Natural killer cell (primary cell): Measurements from ENCODE around the gene ZDHHC21. TPM values are rescaled to one million over a fixed set of nuclear protein-coding genes. Genes with fewer than 3 reads are reported as not detected.

ENCODE experiments used
- ATAC-seq, 3 donors: fragments of 150-1000 bp in 2 of 3; fragments of 200-7000 bp in 1 of 3; cut with Tn5 transposase; 1 replicate in 1 of 3; 2 replicates in 2 of 3; pipeline ENCODE4 v1.10.0; 2021; ENCODE audit warnings: mild to moderate bottlenecking in 2 of 3, moderate library complexity in 2 of 3
- DNase-seq, 2 donors: peaks; one replicate each; pipeline versions ENCODE4 v3.0.0 to v3.0.0-alpha.2; 2013 to 2021; ENCODE audit warnings: mixed read lengths in 1 of 2
- H3K27ac ChIP-seq: one replicate; pipeline ENCODE4 v1.5.1; 2013; ENCODE audit warnings: mild to moderate bottlenecking, low read length
- H3K27me3 ChIP-seq: one replicate; pipeline ENCODE4 v1.6.1; 2013; ENCODE audit warnings: low read length; ENCODE audit not compliant: control insufficient read depth, insufficient read depth
- H3K36me3 ChIP-seq: one replicate; pipeline ENCODE4 v1.6.1; 2013; ENCODE audit warnings: low read length; ENCODE audit not compliant: control insufficient read depth, insufficient read depth
- H3K4me1 ChIP-seq: one replicate; pipeline ENCODE4 v1.6.1; 2013; ENCODE audit warnings: low read length; ENCODE audit not compliant: control insufficient read depth, insufficient read depth
- H3K4me3 ChIP-seq: one replicate; pipeline ENCODE4 v1.5.1; 2013; ENCODE audit warnings: low read length
- H3K9me3 ChIP-seq: one replicate; pipeline ENCODE4 v1.6.1; 2013; ENCODE audit warnings: low read length; ENCODE audit not compliant: control insufficient read depth, insufficient read depth
- H3K27ac Mint-ChIP-seq, 2 donors: one replicate each; pipeline ENCODE4 v1.8.0; 2022; ENCODE audit warnings: mild to moderate bottlenecking in 2 of 2, mixed read lengths in 2 of 2, moderate library complexity in 1 of 2
- H3K27me3 Mint-ChIP-seq, 2 donors: one replicate each; pipeline ENCODE4 v1.8.0; 2022; ENCODE audit warnings: low read depth in 2 of 2, mixed read lengths in 2 of 2
- H3K36me3 Mint-ChIP-seq: one replicate; pipeline ENCODE4 v1.8.0; 2022; ENCODE audit warnings: mixed read lengths
- H3K4me1 Mint-ChIP-seq, 2 donors: one replicate each; pipeline ENCODE4 v1.8.0; 2022; ENCODE audit warnings: mixed read lengths in 2 of 2
- H3K4me3 Mint-ChIP-seq: one replicate; pipeline ENCODE4 v1.8.0; 2022; ENCODE audit warnings: mild to moderate bottlenecking, moderate library complexity, mixed read lengths
- H3K9me3 Mint-ChIP-seq, 2 donors: one replicate each; pipeline ENCODE4 v1.8.0; 2022; ENCODE audit warnings: mixed read lengths in 2 of 2
- CTCF ChIP-seq: fragments of 200-600 bp; IDR thresholded peaks from one replicate; pipeline ENCODE4 v1.8.0; 2022; ENCODE audit warnings: antibody characterized with exemption
- WGBS: methylation state at CpG from one replicate; pipeline ENCODE4 v1.1.7; 2013; ENCODE audit warnings: missing lambda C conversion rate; ENCODE audit not compliant: insufficient coverage; 5-methylcytosine and 5-hydroxymethylcytosine counted together
- intact Hi-C: fragments of 100-400 bp; cut with micrococcal nuclease; formaldehyde crosslinking; loops from one replicate; pipeline ENCODE4 v1.14.2; 2022
- total RNA-seq, 4 donors: library from RNA; stranded (reverse); fragments of 120-200 nt in 1 of 4; gene quantifications; one replicate each; pipeline versions ENCODE4 v1.2.3 to v1.2.4, GENCODE V29; 2013 to 2022

The ZDHHC21 gene
- total RNA-seq, 3 donors from 2014 or later (not counting 1 experiment from before 2014, with no cell fraction given) = 9.2 to 17.8 (median 12.9) TPM

GRCh38 chr9:14678776-14679175 lies 14.5 kb downstream of the ZDHHC21 start:
- Histone ChIP-seq H3K4me1 (no peaks in the 10 kb centered on the region), H3K27me3 (no peaks in the 10 kb centered on the region), H3K27ac (no peak overlapping the region), H3K36me3 (peaks cover 4% of the 10 kb centered on the region), H3K4me3 (no peak overlapping the region), H3K9me3 (no peaks in the 10 kb centered on the region)
- ATAC-seq = no peak
- TF ChIP-seq CTCF = no peak
- intact Hi-C loops = no loop called here
- no peak overlapping the region for H3K27ac Mint-ChIP-seq
- H3K27me3 Mint-ChIP-seq = no peaks in the 10 kb centered on the region
- H3K9me3 Mint-ChIP-seq = no peaks in the 10 kb centered on the region
- H3K36me3 Mint-ChIP-seq = peaks cover 9% of the 10 kb centered on the region
- H3K4me3 Mint-ChIP-seq = no peak overlapping the region
- DNase-seq = no peak
- H3K4me1 Mint-ChIP-seq = peaks cover 48 to 64% of the 10 kb centered on the region in 2 donors
- WGBS = 100% methylated on average over 2 of the region's 3 CpGs

DNA sequence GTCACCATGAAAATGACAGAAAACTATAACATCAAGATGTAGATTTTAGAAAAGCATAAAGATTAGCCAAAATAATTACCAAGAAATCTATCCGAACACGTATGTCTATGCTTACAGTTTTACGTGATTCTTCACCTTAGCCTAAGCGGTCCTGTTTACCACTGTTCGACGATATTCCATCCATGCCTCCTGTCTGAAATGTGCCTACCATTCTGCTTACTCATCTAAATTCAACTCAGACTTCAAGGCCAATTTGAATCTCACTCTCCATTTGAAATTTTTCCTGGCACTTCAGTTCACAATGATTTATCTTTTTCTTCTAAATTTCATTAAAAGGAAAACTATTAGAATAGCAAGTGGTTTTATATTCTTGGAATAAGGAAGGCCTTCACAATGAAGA lies 15.4 kb downstream of the ZDHHC21 start:
- Histone ChIP-seq H3K27ac (no peak overlapping the region), H3K9me3 (no peaks in the 10 kb centered on the region), H3K4me1 (no peaks in the 10 kb centered on the region), H3K4me3 (no peak overlapping the region), H3K36me3 (peaks cover 6% of the 10 kb centered on the region), H3K27me3 (no peaks in the 10 kb centered on the region)
- intact Hi-C loops = no loop called here
- WGBS = 98% methylated on average over 6 of the region's 6 CpGs
- H3K36me3 Mint-ChIP-seq = peaks cover 9% of the 10 kb centered on the region
- ATAC-seq (no peak), DNase-seq (no peak)
- no peaks in the 10 kb centered on the region for H3K9me3 Mint-ChIP-seq
- H3K4me3 Mint-ChIP-seq = no peak overlapping the region
- TF ChIP-seq CTCF = no peak
- no peaks in the 10 kb centered on the region for H3K27me3 Mint-ChIP-seq
- peaks cover 47 to 62% of the 10 kb centered on the region in 2 donors for H3K4me1 Mint-ChIP-seq
- H3K27ac Mint-ChIP-seq = peak overlapping the region in 1 of 2 donors; percentile 2

- Histone ChIP-seq H3K27ac (no peak overlapping the region), H3K9me3 (no peaks in the 10 kb centered on the region), H3K4me3 (no peak overlapping the region), H3K36me3 (peaks cover 6% of the 10 kb centered on the region), H3K27me3 (no peaks in the 10 kb centered on the region), H3K4me1 (no peaks in the 10 kb centered on the region)
- DNase-seq = no peak
- H3K27me3 Mint-ChIP-seq = no peaks in the 10 kb centered on the region
- H3K27ac Mint-ChIP-seq = no peak overlapping the region
- no peak overlapping the region for H3K4me3 Mint-ChIP-seq
- WGBS = 91% methylated on average over 1 of the region's 2 CpGs
- peaks cover 13% of the 10 kb centered on the region for H3K36me3 Mint-ChIP-seq
- intact Hi-C loops = no loop called here
- H3K4me1 Mint-ChIP-seq = peaks cover 43 to 57% of the 10 kb centered on the region in 2 donors
- TF ChIP-seq CTCF = no peak
- ATAC-seq = no peak
- H3K9me3 Mint-ChIP-seq = no peaks in the 10 kb centered on the region
Measured at GRCh38 chr9:14677396-14677795, 15.8 kb downstream of the ZDHHC21 start.

DNA sequence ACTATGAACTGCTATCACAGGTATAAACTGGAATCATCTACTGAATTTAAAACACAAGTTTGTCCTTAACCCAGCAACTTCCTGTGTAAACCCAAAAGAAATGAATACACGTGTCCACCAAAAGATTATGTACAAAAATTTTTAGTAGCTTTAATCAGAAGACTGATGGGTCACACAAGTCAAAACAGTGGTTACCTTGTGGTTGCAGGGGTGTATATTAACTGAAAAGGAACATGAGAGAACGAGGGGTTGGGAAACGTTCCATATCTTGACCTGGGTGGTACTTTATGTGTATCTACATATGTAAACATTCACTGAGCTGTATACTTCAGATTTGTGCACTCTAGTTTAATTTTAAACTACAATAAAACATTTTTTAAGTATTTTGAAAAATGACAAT lies 18.6 kb downstream of the ZDHHC21 start:
- 45% methylated on average over 2 of the region's 3 CpGs for WGBS
- no peaks in the 10 kb centered on the region for H3K27me3 ChIP-seq
- peak in 2 of 3 donors; percentile 12 to 46 for ATAC-seq
- H3K27me3 Mint-ChIP-seq = no peaks in the 10 kb centered on the region
- no peak overlapping the region for H3K27ac ChIP-seq
- H3K9me3 ChIP-seq = no peaks in the 10 kb centered on the region
- H3K4me1 Mint-ChIP-seq = peaks cover 40 to 42% of the 10 kb centered on the region in 2 donors
- H3K36me3 ChIP-seq = peaks cover 6% of the 10 kb centered on the region
- no peak overlapping the region for H3K4me3 Mint-ChIP-seq
- no peaks in the 10 kb centered on the region for H3K4me1 ChIP-seq
- TF ChIP-seq CTCF = no peak
- no peak for DNase-seq
- no peak overlapping the region for H3K4me3 ChIP-seq
- peaks cover 16% of the 10 kb centered on the region for H3K36me3 Mint-ChIP-seq
- peak overlapping the region in 1 of 2 donors; percentile 58 for H3K27ac Mint-ChIP-seq
- H3K9me3 Mint-ChIP-seq = no peaks in the 10 kb centered on the region
- intact Hi-C loops = no loop called here
